Measurements from ENCODE around the gene SMAD1.
A peak's percentile ranks its signal among the peaks of the same experiment; 100 is the strongest.

SMAD1 gene

GRCh38 chr4:145551660-145552059 is 70.0 kb downstream of the SMAD1 start:
- peak overlapping the region; percentile 62 for H3K4me2 ChIP-seq (ENCODE audit: low read length)
- H3K9me3 ChIP-seq (ENCODE audit: control insufficient read depth, insufficient read depth, low read length) = no peaks in the 10 kb centered on the region
- peaks cover 10% of the 10 kb centered on the region for H3K79me2 ChIP-seq (ENCODE audit: control insufficient read depth, low read length)
- peaks cover 78% of the 10 kb centered on the region for H3K4me1 ChIP-seq (ENCODE audit: control insufficient read depth, low read length)
- TF ChIP-seq CTCF (IDR thresholded peaks at IDR 0.05; ENCODE audit: low read depth, low read length, poor library complexity, severe bottlenecking) (no peak), EZH2phosphoT487 (IDR thresholded peaks at IDR 0.05; ENCODE audit: borderline replicate concordance, low read length) (no peak)
- no peaks in the 10 kb centered on the region for H4K20me1 ChIP-seq (ENCODE audit: control insufficient read depth, insufficient read depth, low read depth, low read length)
- no peaks in the 10 kb centered on the region for H3K27me3 ChIP-seq (ENCODE audit: control insufficient read depth, low read length)
- H3F3A ChIP-seq (ENCODE audit: control insufficient read depth, insufficient read depth) = peaks cover 14% of the 10 kb centered on the region
- peak overlapping the region; percentile 41 for H3K4me3 ChIP-seq (ENCODE audit: low read length)
- no peaks in the 10 kb centered on the region for H3K9me2 ChIP-seq (replicated peaks; ENCODE audit: control insufficient read depth, low read length)
- H3K36me3 ChIP-seq (ENCODE audit: control insufficient read depth, low read length) = peaks cover 69% of the 10 kb centered on the region
- peak overlapping the region; percentile 65 for H3K27ac ChIP-seq (ENCODE audit: low read depth, low read length)

GRCh38 chr4:145552181-145552822 is 70.6 kb downstream of the SMAD1 start:
- H3K27ac ChIP-seq (ENCODE audit: low read depth, low read length) = peak overlapping the region; percentile 65

GRCh38 chr4:145553375-145553774 is 71.7 kb downstream of the SMAD1 start:
- H3K4me2 ChIP-seq (ENCODE audit: low read length) = no peak overlapping the region; the same call in 1 of the 2 replicates
- no peaks in the 10 kb centered on the region for H3K9me2 ChIP-seq (replicated peaks; ENCODE audit: control insufficient read depth, low read length)
- no peaks in the 10 kb centered on the region for H3K27me3 ChIP-seq (ENCODE audit: control insufficient read depth, low read length)
- H3K9me3 ChIP-seq (ENCODE audit: control insufficient read depth, insufficient read depth, low read length) = no peaks in the 10 kb centered on the region
- H3K4me3 ChIP-seq (ENCODE audit: low read length) = no peak overlapping the region
- peaks cover 14% of the 10 kb centered on the region for H3F3A ChIP-seq (ENCODE audit: control insufficient read depth, insufficient read depth)
- TF ChIP-seq EZH2phosphoT487 (IDR thresholded peaks at IDR 0.05; ENCODE audit: borderline replicate concordance, low read length) = no peak
- H3K79me2 ChIP-seq (ENCODE audit: control insufficient read depth, low read length) = peaks cover 13% of the 10 kb centered on the region
- H3K27ac ChIP-seq (ENCODE audit: low read depth, low read length) = no peak overlapping the region
- peaks cover 93% of the 10 kb centered on the region for H3K4me1 ChIP-seq (ENCODE audit: control insufficient read depth, low read length)
- H4K20me1 ChIP-seq (ENCODE audit: control insufficient read depth, insufficient read depth, low read depth, low read length) = no peaks in the 10 kb centered on the region
- peaks cover 73% of the 10 kb centered on the region for H3K36me3 ChIP-seq (ENCODE audit: control insufficient read depth, low read length)

More at GRCh38 chr4:145552181-145552822, 70.6 kb downstream of the SMAD1 start:
- Histone ChIP-seq H3F3A (ENCODE audit: control insufficient read depth, insufficient read depth) (peaks cover 14% of the 10 kb centered on the region), H3K4me3 (ENCODE audit: low read length) (peak overlapping the region; percentile 41), H3K9me2 (replicated peaks; ENCODE audit: control insufficient read depth, low read length) (no peaks in the 10 kb centered on the region), H3K4me2 (ENCODE audit: low read length) (peak overlapping the region; percentile 62), H3K36me3 (ENCODE audit: control insufficient read depth, low read length) (peaks cover 69% of the 10 kb centered on the region), H3K4me1 (ENCODE audit: control insufficient read depth, low read length) (peaks cover 84% of the 10 kb centered on the region), H4K20me1 (ENCODE audit: control insufficient read depth, insufficient read depth, low read depth, low read length) (no peaks in the 10 kb centered on the region), H3K9me3 (ENCODE audit: control insufficient read depth, insufficient read depth, low read length) (no peaks in the 10 kb centered on the region), H3K27me3 (ENCODE audit: control insufficient read depth, low read length) (no peaks in the 10 kb centered on the region), H3K79me2 (ENCODE audit: control insufficient read depth, low read length) (peaks cover 13% of the 10 kb centered on the region)
- TF ChIP-seq CTCF (IDR thresholded peaks at IDR 0.05; ENCODE audit: low read depth, low read length, poor library complexity, severe bottlenecking) = no peak
- TF ChIP-seq EZH2phosphoT487 (IDR thresholded peaks at IDR 0.05; ENCODE audit: borderline replicate concordance, low read length) = no peak

- TF ChIP-seq EZH2phosphoT487 (IDR thresholded peaks at IDR 0.05; ENCODE audit: borderline replicate concordance, low read length) (no peak), CTCF (IDR thresholded peaks at IDR 0.05; ENCODE audit: low read depth, low read length, poor library complexity, severe bottlenecking) (no peak)
- no peak overlapping the region; the same call in 1 of the 2 replicates for H3K4me2 ChIP-seq (ENCODE audit: low read length)
Observed at GRCh38 chr4:145554691-145555090, 73.0 kb downstream of the SMAD1 start.

More at GRCh38 chr4:145554691-145555090, 73.0 kb downstream of the SMAD1 start:
- no peaks in the 10 kb centered on the region for H4K20me1 ChIP-seq (ENCODE audit: control insufficient read depth, insufficient read depth, low read depth, low read length)
- H3K9me2 ChIP-seq (replicated peaks; ENCODE audit: control insufficient read depth, low read length) = no peaks in the 10 kb centered on the region
- no peaks in the 10 kb centered on the region for H3K27me3 ChIP-seq (ENCODE audit: control insufficient read depth, low read length)
- H3F3A ChIP-seq (ENCODE audit: control insufficient read depth, insufficient read depth) = peaks cover 14% of the 10 kb centered on the region
- H3K27ac ChIP-seq (ENCODE audit: low read depth, low read length) = no peak overlapping the region
- H3K9me3 ChIP-seq (ENCODE audit: control insufficient read depth, insufficient read depth, low read length) = no peaks in the 10 kb centered on the region
- H3K36me3 ChIP-seq (ENCODE audit: control insufficient read depth, low read length) = peaks cover 78% of the 10 kb centered on the region
- H3K4me1 ChIP-seq (ENCODE audit: control insufficient read depth, low read length) = peaks cover 82% of the 10 kb centered on the region
- no peak overlapping the region for H3K4me3 ChIP-seq (ENCODE audit: low read length)
- peaks cover 13% of the 10 kb centered on the region for H3K79me2 ChIP-seq (ENCODE audit: control insufficient read depth, low read length)

Data from DOHH2 (cell line).